Stomach (tissue), 19 donors: Measurements from ENCODE around the gene C9orf153. TPM values are rescaled to one million over a fixed set of nuclear protein-coding genes. Genes with fewer than 3 reads are reported as not detected.

Experiments
- DNase-seq, 2 donors: peaks; one replicate each; pipeline versions ENCODE4 v3.0.0 to v3.0.0-alpha.2; 2013 to 2019
- H3K27ac ChIP-seq, 5 donors: fragments of 200-600 bp in 4 of 5; sonication (generic) in 4 of 5; one replicate each; pipeline ENCODE4 v1.5.1; 2013 to 2019; ENCODE audit warnings: mild to moderate bottlenecking in 1 of 5, moderate library complexity in 1 of 5
- H3K27me3 ChIP-seq, 3 donors: fragments of 200-600 bp; sonication (generic); one replicate each; pipeline ENCODE4 v1.5.1; 2017 to 2019; ENCODE audit warnings: mixed run types in 1 of 3
- H3K36me3 ChIP-seq, 4 donors: fragments of 200-600 bp; sonication (generic); 1 replicate in 3 of 4; 2 replicates in 1 of 4; pipeline ENCODE4 v1.5.1; 2016 to 2019
- H3K4me1 ChIP-seq, 4 donors: fragments of 200-600 bp; sonication (generic); one replicate each; pipeline ENCODE4 v1.5.1; 2016 to 2019
- H3K4me3 ChIP-seq, 4 donors: fragments of 200-600 bp; sonication (generic) in 3 of 4; one replicate each; pipeline ENCODE4 v1.5.1; 2016 to 2019; ENCODE audit warnings: mild to moderate bottlenecking in 1 of 4
- H3K9me3 ChIP-seq, 4 donors: fragments of 200-600 bp; sonication (generic); one replicate each; pipeline ENCODE4 v1.5.1; 2016 to 2019
- CTCF ChIP-seq, 7 experiments: fragments of 450-650 bp in 4 of 7; fragments of 200-600 bp in 3 of 7; sonication (generic) in 3 of 7; IDR thresholded peaks; one replicate each; pipeline ENCODE4 v1.5.1; 2016 to 2019; ENCODE audit warnings: antibody characterized with exemption in 7 of 7, control low read depth in 2 of 7, mild to moderate bottlenecking in 1 of 7
- EP300 ChIP-seq: sonication (generic); formaldehyde crosslinking; IDR thresholded peaks from one replicate; pipeline ENCODE4 v1.6.1; 2017; ENCODE audit warnings: antibody characterized with exemption
- POLR2A ChIP-seq, 4 donors: fragments of 450-650 bp; IDR thresholded peaks; one replicate each; pipeline ENCODE4 v1.6.1; 2016; ENCODE audit warnings: antibody characterized with exemption in 4 of 4, control low read depth in 2 of 4, mild to moderate bottlenecking in 1 of 4, moderate library complexity in 1 of 4
- POLR2AphosphoS5 ChIP-seq, 3 donors: sonication (generic); formaldehyde crosslinking; IDR thresholded peaks; one replicate each; pipeline ENCODE4 v1.6.1; 2016; ENCODE audit warnings: antibody characterized with exemption in 3 of 3
- WGBS, 5 donors: extraction: QIAGEN DNeasy Blood & Tissue Kit in 3 of 5; methylation state at CpG; one replicate each; pipeline versions ENCODE4 v1.1.5 to v1.1.7; 2013 to 2018; 5-methylcytosine and 5-hydroxymethylcytosine counted together
- intact Hi-C: fragments of 100-400 bp; cut with DNase I; formaldehyde crosslinking; loops from one replicate; pipeline ENCODE4 v1.15.1; 2023; ENCODE audit warnings: low total_unique reads
- long read RNA-seq, 10 donors: transcript quantifications; one replicate each; lab custom pipeline, GENCODE V29; 2026
- polyA plus RNA-seq, 3 donors: library from polyadenylated mRNA; stranded (reverse); fragments of 200-250 nt; gene quantifications; one replicate each; pipeline ENCODE4 v1.2.3, GENCODE V29; 2013
- total RNA-seq, 5 donors: library from RNA; depleted of rRNA; stranded (reverse); fragments of >200 nt; gene quantifications; one replicate each; pipeline versions ENCODE4 v1.1.0 to v1.2.3, GENCODE V29; 2014 to 2016
- donor health status: healthy with polysubstance abuse.
- donor health status: Bipolar disorder and iron deficiency.
- donor health status: healthy.

The C9orf153 gene
- under 1 TPM in 1 of 5 donors, not detected in 4; 0.92 TPM for total RNA-seq
- polyA plus RNA-seq = not detected
- long read RNA-seq, donor 1 = 0 reads
- long read RNA-seq, donor 2 = 0 reads
- long read RNA-seq, donor 3 = 0 reads
- long read RNA-seq, donor 4 = 0 reads
- long read RNA-seq, donor 5 = 0 reads
- long read RNA-seq, donor 6 = 0 reads
- long read RNA-seq, donor 7 = 0 reads
- long read RNA-seq, donor 8 = 0 reads
- long read RNA-seq, donor 9 = 0 reads
- long read RNA-seq, donor 10 = 0 reads

- no peaks in the 10 kb centered on the region for H3K4me1 ChIP-seq
- H3K36me3 ChIP-seq = peaks cover 7 to 33% (median 32%) of the 10 kb centered on the region in 4 donors
- 85 to 90% (median 89%) methylated on average over 8 of the region's 8 CpGs for WGBS, 5 donors
- TF ChIP-seq POLR2AphosphoS5 (IDR thresholded peaks at IDR 0.05) (no peak), EP300 (no peak), CTCF (IDR thresholded peaks at IDR 0.05) (no peak), POLR2A (IDR thresholded peaks at IDR 0.05) (no peak)
- H3K9me3 ChIP-seq = no peaks in the 10 kb centered on the region
- no peak for DNase-seq
- no peak within 1 kb of the TSS for H3K27ac ChIP-seq
- no peak within 1 kb of the TSS for H3K4me3 ChIP-seq
- intact Hi-C loops = no loop called here
- no peaks in the 10 kb centered on the region for H3K27me3 ChIP-seq
Observed at GRCh38 chr9:86259557-86259956, at the start of gene C9orf153. C9orf153 (minus strand) TSS chr9:86259657; CDS start chr9:86229603, 30,054 bp downstream.

GRCh38 chr9:86308687-86309086 is 49.2 kb upstream of the C9orf153 start:
- WGBS, 5 donors = 67 to 95% (median 91%) methylated on average over 1 of the region's 1 CpG

GRCh38 chr9:86304236-86304730 is 44.8 kb upstream of the C9orf153 start:
- no peak for TF ChIP-seq POLR2A (IDR thresholded peaks at IDR 0.05)
- TF ChIP-seq POLR2AphosphoS5 (IDR thresholded peaks at IDR 0.05) = no peak
- TF ChIP-seq CTCF (IDR thresholded peaks at IDR 0.05) = no peak
- no peak for TF ChIP-seq EP300
- Histone ChIP-seq H3K27me3 (no peaks in the 10 kb centered on the region), H3K4me1 (peaks cover 0 to 17% (median 0%) of the 10 kb centered on the region in 4 donors), H3K36me3 (peaks cover 68 to 100% (median 100%) of the 10 kb centered on the region in 4 donors), H3K27ac (no peak overlapping the region), H3K4me3 (no peak overlapping the region), H3K9me3 (no peaks in the 10 kb centered on the region)
- intact Hi-C loops = no loop called here
- peak in 1 of 2 donors; percentile 38 for DNase-seq
- WGBS, 5 donors = 28 to 56% (median 37%) methylated on average over 3 of the region's 3 CpGs

More at GRCh38 chr9:86308687-86309086, 49.2 kb upstream of the C9orf153 start:
- Histone ChIP-seq H3K4me3 (no peak overlapping the region), H3K4me1 (peaks cover 0 to 11% (median 0%) of the 10 kb centered on the region in 4 donors), H3K9me3 (no peaks in the 10 kb centered on the region), H3K36me3 (peaks cover 55 to 99% (median 97%) of the 10 kb centered on the region in 4 donors), H3K27me3 (no peaks in the 10 kb centered on the region), H3K27ac (no peak overlapping the region)
- TF ChIP-seq CTCF (IDR thresholded peaks at IDR 0.05) (no peak), POLR2A (IDR thresholded peaks at IDR 0.05) (no peak), POLR2AphosphoS5 (IDR thresholded peaks at IDR 0.05) (no peak), EP300 (no peak)
- no peak for DNase-seq
- intact Hi-C loops = no loop called here

- Histone ChIP-seq H3K4me3 (no peak overlapping the region), H3K36me3 (peaks cover 73 to 100% (median 100%) of the 10 kb centered on the region in 4 donors), H3K4me1 (peaks cover 0 to 17% (median 0%) of the 10 kb centered on the region in 4 donors), H3K27me3 (no peaks in the 10 kb centered on the region), H3K9me3 (no peaks in the 10 kb centered on the region), H3K27ac (no peak overlapping the region)
- no peak for TF ChIP-seq POLR2A (IDR thresholded peaks at IDR 0.05)
- TF ChIP-seq EP300 = no peak
- no peak for TF ChIP-seq POLR2AphosphoS5 (IDR thresholded peaks at IDR 0.05)
- no peak for TF ChIP-seq CTCF (IDR thresholded peaks at IDR 0.05)
- 76 to 85% (median 81%) methylated on average over 4 of the region's 4 CpGs for WGBS, 5 donors
- intact Hi-C loops = no loop called here
- DNase-seq = no peak
Observed at GRCh38 chr9:86303316-86303975, 44.0 kb upstream of the C9orf153 start.
